SK-MEL-5 (cell line): ENCODE measurements around the gene NACC1. TPM values are rescaled to one million over a fixed set of nuclear protein-coding genes. Genes with fewer than 3 reads are reported as not detected.

ENCODE experiments used
- DNase-seq: peaks from one replicate; pipeline ENCODE4 v3.0.0-alpha.2; 2016; ENCODE audit warnings: low read depth, low spot score
- in situ Hi-C: cut with HindIII; loops from 2 replicates; pipeline ENCODE4 v1.10.0; 2016; ENCODE audit warnings: low sequenced_read_pairs, high pct_unique_total_duplicates, low pct_unique_long_range_greater_than_20kb
- polyA plus RNA-seq, 2 experiments: library from polyadenylated mRNA; depleted of rRNA; stranded (reverse); fragments of >200 nt; gene quantifications; 2 replicates each; pipeline ENCODE4 v1.2.3, GENCODE V29; 2015
- total RNA-seq: library from RNA; depleted of rRNA; stranded (reverse); fragments of >200 nt; shearing (Covaris generic); gene quantifications from 2 replicates; pipeline ENCODE4 v1.2.3, GENCODE V29; 2014; rRNA removed

NACC1 gene
- total RNA-seq, result 38.9 and 44.2 TPM in 2 replicates
- polyA plus RNA-seq (2015; cell fraction: cytosol; rRNA removed), result 80.6 and 131 TPM in 2 replicates
- 20.1 and 24.8 TPM in 2 replicates for polyA plus RNA-seq (2015; cell fraction: nucleus; rRNA removed)

DNA sequence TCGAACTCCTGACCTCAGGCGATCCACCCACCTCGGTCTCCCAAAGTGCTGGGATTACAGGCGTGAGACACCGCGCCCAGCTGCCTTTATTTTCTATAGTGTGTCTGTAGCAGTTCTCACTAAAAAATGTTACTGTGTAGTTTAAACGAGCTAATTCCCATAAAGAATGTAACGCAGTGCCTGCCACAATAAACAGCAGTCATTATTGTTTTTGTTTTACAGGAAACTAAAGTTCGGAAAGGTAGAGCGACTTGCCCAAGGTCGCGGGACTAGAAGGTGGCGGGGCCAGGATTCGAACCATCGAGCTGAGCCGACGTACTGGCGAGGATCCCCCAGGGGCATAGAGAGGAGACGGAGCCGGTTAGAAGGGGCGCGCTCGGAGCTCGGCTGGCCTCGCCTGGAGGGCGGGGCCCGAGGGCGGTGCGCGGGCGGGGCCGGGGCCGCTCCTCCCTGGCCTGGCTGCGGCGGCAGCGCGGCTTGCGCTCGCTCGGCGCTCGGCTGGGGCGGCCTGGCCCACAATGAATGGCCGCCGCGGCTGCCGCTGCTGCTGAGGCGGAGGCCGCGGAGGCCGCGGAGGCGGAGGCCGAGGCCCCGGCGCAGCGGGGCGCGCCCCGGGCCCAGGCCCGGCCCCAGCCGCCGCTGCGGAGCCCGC lies at the start of gene NACC1:
Gene NACC1, plus strand, starts transcription at position 493 of the 652 bp plus-strand sequence. CDS start 16,944 bp downstream, outside the sequence.
- in situ Hi-C loops, result no loop called here
- DNase-seq, result peak; percentile 88

DNA sequence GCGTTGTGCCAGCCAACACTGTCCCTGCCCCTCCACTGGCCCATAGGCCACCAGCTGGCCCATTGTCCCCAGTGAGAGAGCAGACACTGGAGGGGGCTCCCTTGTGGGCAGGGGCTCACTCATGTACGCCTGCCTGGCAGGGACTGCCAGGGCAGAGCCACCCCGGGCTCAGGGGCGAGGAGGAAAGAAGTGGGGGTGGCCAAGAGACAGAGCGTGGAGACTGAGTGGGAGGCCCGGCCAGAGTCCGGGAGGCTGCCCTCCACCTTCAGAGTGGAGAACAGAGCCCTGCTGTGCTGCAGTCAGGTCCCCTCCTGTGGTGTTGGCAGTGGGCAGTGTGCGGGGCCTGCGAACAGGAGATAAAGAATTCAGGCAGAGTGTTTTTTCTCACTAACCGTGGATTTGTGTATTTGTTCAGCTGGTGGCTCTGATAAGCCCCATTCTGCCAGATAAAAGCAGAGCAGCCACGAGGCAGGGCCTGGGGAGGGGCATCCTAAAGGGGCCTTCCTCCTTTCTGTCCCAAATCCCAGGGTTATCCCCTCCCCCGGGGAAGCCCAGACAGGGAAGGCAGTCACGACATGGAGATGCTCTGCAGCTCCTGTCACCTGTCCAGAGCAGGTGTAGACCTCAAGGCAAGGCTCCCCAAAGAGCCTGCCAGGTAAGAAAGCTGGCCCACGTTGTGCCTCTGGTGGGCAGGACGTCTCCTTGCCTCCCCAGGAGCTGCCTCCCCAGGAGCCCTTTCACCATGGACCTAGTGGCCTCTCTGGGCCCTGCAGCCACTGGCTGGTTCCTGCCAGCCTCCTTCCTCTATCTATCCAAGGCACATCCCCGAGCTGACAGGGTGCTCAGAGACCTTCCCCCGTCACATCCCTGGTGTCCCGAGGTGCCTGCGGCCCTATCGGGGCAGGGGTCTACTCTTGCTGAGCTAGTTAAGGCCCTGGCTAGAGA lies 48.4 kb upstream of the NACC1 start:
- no peak for DNase-seq
- in situ Hi-C loops, result no loop called here

DNA sequence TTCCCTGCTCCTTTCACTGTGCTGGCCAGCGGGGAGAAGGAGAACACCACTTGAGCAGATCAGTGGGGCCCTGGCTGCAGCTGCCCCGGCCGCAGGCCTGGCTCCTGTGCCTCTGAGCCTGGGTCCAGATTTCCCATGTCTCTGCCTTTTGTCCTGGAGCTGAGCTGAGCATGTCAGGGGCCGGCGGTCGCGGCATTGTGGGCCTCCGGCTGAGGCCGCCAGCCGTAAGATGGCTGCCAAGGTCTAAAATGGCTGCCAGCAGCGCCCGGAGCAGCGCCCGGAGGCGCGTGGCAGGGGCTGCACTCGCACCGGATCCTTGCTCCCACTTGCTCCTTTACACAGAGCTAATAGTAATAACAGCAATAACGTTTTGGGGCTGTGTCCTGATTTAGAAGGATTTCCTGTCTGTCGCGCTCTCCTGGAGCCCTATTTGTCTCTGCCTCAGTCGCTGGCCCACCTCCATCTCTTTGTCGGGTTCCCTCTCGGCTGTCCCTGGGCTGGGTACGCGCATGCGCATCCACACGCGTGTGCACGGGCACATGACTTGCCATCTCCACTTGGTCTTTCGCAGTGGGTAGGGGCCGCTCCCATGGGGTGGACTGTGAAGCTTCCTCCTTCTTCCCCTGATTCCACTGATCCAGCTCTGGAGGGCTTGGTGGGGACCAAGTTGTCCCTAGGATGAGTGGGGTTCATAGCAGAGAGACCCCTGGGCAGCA lies 47.5 kb upstream of the NACC1 start:
- in situ Hi-C loops, result no loop called here
- no peak for DNase-seq

DNA sequence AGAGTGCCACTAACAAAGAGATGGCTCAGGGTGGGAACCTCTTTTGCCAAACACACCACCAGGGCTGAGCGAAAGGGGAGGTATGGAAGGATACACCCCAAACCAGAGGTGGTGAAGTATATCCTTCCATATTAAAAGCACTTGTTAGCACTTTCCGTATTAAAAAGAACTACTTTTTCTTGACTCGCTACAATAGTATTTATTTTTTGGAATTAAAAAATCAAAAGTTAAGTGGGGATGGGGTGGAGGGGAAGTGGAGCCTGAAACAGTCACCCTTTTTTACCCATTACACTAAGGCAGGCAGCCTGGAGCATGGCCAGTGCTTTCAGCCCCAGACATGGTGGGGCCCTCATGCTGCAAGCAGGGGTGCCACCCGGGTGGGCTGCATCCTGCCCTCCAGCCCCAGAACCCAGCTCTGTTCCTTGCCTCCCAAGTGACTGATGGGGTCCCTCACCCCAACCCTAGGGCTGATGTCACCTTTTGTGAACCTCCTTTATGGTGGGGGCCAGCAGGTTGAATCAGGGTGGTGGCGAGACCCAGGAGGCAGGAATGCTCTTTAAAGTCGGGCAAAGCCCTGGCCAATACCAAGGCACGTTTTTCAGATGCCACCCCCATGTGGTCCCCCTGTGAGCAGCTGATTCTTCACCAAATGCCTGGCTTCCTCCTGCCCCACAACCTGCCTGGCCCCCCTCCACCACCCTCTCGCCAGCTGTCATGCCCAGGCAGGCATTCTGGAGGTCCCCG lies 46.4 kb upstream of the NACC1 start:
- in situ Hi-C loops, result no loop called here
- DNase-seq, result no peak

DNA sequence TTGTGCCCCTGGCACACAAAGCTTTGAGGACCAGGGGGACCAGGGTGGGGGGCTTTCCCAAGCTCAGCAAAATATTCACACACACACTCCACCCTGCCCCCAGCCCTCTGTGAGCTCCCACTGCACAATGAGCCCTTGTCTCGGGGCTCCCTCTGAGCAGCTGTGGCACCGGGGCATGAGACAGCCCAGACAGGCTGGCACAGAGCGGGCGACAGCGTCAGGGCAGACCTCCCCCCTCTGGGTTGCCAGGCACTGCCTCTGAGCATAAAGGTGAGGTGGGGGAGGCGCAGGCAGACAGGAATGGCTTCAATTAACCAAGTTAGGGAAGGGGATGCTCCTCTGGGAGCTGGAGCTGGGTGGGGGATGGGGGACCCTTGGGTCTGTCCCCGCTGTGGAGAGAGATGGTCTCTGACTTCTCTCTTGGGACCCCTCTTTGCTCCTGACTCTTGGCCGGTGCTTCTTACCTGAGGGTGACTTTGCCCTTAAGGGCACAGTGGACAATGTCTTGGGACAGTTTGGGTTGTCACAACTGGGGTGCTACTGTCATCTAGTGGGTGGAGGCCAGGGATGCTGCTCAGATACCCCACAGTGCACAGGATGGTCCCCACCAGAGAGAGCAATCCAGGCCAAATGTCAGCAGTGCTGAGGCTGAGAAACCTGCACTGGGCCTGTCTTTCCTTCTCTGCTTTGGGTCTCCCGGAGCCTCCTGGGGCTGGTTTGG lies 45.7 kb upstream of the NACC1 start:
- DNase-seq, result no peak
- in situ Hi-C loops, result no loop called here

DNA sequence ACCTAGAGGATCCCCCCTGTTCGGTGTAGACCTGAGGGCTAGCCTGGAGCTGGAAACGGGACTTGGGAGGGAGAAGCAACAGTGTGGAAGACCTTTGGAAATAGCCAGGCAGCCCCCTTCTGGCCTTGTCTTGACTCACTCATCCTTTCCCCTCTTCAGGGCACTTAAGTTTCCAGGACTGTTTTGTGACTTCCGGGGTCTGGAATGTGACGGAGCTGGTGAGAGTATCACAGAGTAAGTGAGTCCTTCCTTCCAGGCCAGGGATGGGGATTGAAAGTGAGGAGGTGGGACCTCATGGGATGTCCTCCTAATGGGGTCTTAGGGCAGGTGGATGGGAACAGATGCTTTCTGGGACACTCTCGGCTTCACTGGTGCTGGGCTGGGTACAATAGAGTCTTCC lies 44.8 kb upstream of the NACC1 start:
- DNase-seq, result no peak
- in situ Hi-C loops, result no loop called here

DNA sequence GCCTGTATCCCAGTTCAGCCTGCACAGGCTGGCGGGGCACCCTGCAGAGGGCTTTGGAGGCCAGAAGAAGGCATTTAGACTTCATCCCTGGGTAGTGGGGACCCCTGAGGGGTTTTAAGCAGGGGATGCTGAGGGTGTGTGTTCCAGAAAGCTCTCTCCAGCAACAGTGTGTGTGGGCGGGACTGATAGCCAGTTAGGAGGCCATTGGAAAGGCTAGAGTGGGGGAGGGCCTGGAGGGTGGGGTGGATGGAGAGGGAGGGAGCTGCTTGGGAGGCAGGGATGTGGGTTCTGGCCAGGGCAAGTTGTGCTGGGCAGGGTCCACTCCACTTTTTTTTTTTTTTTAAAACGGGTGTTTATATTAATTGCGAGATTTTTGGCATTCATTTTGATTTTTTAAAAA lies 43.7 kb upstream of the NACC1 start:
- no peak for DNase-seq
- in situ Hi-C loops, result no loop called here

DNA sequence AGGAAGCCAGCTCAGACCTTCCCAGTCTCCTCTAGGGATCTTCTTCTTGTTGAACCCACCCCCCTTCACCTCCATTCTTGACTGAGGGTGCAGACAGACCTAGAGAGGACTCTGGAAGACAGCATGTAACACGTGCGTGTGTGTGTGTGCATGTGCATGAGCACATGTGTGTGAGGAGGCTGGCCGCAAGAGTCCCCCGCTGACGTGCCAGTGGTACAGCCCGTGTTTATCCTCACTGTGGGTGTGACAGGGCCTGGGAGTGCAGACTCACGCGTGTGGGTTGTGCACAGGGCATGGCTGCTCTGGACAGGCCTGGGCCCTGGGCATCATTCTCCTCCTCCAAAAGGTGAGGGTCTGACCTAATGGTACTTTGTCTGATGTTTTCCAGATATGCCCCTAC lies 41.7 kb upstream of the NACC1 start:
- in situ Hi-C loops, result no loop called here

DNA sequence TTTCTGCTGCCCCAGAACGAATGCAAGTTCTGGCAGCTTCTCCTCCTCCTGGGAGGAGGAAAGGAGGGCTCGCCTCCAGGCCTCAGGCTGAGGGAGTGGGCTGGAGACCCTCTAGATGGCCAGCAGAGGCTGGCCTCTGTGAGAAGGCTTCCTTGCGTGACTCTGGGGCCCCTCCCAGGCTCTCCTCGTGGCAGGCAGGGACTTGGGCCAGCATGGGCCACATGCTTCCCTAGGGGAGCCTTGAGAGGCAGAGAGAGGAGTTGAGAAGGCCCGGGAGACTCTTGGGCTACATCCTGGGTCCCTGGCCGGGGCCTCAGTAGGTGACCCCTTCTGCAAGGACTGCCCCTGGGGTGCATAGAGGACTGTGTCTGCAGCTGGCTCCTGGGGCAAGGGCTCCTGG lies 41.3 kb upstream of the NACC1 start:
- in situ Hi-C loops, result no loop called here
- no peak for DNase-seq

More for the DNA sequence above, 41.7 kb upstream of the NACC1 start:
- no peak for DNase-seq

DNA sequence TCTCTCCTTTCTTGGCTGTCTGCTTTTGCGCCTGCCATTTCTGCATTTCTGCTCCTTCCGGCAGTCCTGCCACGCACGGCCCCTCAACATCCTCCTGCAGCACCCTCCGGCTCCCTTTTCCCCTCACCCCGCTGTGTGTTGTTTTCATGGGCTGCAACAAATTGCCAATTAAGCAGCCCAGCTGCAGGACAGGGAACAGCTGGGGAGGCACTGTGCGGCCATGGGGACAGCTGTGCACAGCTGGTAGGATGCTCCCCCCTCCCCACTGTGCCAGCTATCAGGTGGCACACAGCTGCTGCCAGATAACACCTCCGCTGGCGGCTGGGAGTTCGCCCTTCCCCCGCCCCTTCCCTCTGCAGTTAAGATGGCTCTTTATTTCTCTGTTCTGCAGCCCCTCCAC lies 40.8 kb upstream of the NACC1 start:
- in situ Hi-C loops, result no loop called here

DNA sequence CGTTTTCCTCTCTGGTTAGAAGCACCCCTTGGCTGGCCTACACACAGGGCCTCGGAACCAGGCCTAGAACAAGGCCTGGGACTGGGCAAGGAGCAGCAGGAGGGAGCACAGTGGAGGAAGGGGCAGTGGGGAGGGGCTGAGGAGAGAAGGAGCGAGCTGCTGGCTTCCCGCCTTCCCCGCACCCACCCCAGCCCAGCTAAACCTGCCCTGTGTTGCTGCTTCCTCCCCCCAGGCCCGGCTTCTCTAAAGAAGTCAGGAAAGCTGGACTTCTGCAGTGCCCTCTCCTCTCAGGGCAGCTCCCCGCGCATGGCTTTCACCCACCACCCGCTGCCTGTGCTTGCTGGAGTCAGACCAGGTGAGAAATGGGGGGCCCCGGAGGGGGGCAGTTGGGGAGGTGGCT lies 39.7 kb upstream of the NACC1 start:
- in situ Hi-C loops, result no loop called here

More for the DNA sequence above, 40.8 kb upstream of the NACC1 start:
- DNase-seq, result no peak

DNA sequence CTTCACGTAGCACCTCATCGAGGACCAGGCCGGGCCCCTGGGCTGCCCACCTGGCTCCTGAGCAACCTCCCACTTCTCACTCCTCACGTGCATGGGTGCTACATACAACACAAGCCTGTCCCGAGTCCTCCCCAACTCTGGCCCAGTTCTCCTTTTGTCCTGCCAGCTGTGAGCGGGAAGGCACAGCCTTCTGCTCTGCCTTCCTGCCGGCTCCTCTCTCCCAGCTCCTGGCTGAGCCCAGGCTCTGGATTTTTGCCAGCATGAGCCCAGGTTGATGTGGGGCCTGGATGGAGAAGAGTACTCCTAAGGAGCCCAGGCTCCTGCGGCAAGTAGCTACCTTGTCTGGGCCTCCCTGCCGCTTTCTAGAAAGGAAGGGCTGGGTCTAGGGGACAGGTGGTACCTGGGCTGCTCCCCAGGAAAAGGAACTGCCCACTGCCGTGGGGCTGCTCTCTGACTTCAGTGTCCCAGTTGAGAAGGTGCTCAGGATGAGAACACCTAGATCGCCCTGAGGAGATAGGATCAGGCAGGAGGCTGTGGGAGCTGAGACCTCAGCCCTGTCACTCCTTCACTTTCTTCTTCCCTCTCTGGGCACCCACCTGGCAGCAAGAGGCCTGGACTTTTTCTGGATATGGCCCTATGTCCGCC lies 39.0 kb upstream of the NACC1 start:
- in situ Hi-C loops, result no loop called here

More for the DNA sequence above, 39.7 kb upstream of the NACC1 start:
- DNase-seq, result no peak

DNA sequence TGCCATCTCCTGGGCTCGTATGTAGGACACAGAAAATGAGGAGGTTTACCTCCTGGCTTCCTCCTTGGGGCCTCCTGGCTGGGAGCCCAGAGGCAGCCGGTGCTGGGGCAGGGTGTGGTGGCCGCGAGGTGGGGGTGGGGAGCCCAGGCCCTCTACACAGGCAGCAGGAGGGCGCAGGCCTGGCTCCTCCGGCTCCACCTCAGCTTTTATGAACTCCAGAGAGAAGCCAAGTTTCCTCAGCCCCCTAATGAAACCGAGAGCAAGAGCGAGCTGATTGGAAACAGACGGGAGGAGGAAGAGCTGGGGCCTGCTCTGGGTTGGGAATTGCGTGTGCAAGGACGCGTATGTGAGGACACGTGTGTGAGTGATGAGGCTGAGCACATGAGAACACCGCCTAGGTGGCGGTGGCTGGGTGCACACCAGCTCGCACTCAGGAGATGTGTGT lies 38.5 kb upstream of the NACC1 start:
- no peak for DNase-seq
- in situ Hi-C loops, result no loop called here

More for the DNA sequence above, 39.0 kb upstream of the NACC1 start:
- DNase-seq, result no peak

DNA sequence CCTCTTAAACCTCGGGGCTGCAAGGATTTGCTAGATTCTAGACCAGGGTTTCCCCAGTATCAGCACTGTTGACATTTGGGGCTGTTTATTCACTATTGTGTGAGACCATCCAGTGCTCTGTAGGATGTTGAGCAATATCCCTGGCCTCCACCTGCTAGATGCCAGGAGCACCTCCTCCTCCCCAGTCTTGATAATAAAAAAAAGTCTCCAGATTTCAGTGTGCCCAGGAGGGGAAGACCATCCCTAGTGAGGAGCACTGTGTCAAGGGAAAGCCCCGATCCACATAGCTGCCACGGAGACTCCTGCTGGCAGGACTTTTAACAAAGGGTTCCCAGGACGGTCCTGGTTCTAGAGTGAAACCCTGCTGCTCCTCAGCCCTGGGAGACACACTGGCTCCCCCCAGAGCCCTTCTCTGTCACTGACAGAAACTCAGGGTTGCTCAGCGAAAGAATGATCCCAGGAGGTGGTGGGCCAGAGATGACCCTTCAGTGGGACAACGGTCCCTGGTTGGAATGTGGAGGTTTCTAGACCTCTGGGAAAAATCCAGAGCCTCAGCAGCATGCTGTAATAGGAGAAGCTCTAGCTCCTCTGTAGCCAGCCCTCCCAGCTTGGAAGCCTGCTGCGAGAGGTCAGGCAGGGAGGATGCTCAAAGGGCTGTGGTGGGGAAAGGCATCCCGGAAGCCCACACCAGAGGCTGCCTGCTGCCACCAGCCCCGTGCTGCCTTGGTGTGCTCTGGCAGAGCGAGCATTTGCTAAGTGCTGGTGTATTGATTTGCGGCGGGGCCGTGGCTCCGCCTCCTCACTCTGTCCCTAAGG lies 35.7 kb upstream of the NACC1 start:
- DNase-seq, result peak; percentile 41
- in situ Hi-C loops, result no loop called here

DNA sequence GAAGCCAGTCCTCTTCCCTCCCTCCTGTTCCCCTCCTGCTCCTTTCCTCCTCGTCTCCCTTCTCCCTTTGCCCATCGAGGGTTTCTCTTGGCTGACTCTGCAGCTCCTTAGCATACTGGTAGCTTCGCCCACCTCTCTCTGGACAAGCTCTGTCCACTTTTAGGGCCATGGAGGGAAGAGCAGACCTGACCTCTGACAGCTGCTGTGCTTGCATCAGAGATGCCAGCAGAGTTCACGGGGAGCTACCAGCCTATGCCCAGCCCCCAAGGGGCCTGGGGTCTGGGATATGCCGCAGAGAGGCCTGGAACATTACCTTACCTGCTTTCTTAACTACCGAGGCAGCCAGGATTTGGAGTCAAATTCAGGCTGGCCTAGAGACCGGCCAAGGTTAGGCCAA lies 35.1 kb upstream of the NACC1 start:
- in situ Hi-C loops, result no loop called here
- no peak for DNase-seq

DNA sequence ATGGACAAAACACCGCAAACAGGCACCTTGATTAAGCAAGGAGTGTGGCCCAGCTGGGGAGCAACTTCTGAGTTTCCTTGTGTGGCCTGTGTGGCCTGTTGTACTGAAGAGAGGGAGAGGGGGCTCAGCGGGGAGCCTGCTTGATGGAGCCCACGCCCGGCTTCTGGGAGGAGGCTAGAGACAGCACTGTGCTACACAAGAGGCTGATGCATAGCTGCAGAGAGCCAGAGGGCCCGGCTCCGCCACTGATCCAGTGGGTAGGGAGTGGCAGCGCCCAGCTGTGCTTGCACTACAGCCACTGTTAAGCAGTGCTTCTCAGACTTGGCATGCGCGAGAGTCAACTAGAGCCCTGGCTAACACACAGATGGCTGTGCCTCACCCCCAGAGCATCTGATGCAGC lies 34.4 kb upstream of the NACC1 start:
- in situ Hi-C loops, result no loop called here
- no peak for DNase-seq
